ENCODE results near the gene HK1.
A peak's percentile ranks its signal among the peaks of the same experiment; 100 is the strongest.
"Not testable (repeated sequence)": the region's sequence is repeated elsewhere in the genome, so short reads cannot be mapped to it uniquely, and the experiment has no call there.

The HK1 gene

DNA sequence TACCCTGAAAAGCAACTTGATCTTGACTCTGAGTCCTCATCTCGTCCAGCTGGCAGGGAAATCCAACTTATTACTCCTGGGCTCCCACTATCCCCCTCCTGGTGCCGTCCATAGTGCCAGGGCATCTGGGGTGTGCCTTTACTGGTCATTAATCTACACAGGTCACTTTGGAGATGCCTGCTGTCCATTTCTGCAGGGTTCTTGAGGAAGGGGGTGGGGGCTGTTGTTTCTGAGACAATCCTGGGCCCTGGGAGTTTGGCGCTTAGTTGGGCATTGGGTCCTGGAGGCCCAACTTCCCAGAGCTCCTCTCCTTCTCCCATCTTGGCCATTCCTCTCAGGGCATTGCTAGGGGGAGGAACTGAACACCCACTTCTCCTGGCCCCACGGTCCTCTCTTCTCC, 144.4 kb downstream of the HK1 start:
- DNase-seq (ENCODE audit: low spot score), result no peak

DNA sequence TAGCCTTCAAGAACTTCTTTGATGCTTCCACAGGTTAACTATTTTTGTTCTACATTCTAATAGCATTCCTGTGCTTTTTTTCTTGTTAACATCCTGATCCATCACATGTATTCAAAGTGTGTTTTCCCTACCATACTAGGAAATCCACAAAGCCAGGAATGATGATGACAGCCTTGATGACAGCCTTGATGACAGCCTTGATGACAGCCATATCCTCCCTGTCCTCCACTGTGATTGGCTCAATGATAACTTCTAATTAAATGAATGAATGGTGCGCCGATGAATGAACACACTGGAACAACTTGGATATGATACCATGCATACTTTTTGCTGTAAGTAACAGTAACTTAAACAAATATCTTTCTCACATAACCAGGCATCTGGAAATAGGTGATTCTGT, 146.7 kb downstream of the HK1 start:
- DNase-seq (ENCODE audit: low spot score), result no peak

DNA sequence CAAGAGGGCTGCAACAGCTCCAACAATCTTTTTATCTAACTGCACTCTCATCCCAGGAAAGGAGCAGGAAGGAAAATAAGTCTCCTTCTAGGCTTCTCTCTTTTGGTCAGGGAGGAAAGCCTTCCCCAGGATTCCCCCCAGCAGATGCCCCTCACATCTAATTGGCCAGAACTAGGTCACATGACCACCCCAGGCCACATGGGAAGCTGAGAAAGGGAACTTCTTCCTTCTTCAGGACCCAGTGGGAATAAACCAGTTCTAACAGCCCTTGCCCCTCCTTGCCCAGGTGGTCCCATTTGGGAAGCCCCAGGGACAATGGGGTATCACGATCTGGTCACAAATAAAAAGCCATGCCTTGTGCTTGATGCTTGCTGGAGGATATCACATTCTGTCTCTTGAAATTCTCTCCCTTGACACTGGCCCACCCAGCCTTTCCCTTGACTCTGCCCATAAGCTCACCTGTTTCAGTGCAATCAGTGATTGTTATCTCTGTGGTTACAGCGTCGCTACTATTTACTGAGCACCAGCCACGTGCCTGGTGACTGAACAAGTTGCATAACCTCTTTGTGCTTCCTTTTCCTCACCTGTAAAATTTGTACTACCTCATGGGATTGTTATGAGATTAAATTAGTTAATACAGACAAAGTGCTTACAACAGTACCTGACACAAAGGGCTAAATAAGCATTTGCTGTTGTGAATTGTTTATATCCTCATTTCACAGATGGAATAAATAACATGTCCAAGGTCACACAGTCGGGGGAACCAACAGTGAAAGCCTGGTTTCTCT, 147.4 kb downstream of the HK1 start:
- no peak for DNase-seq (ENCODE audit: low spot score)

DNA sequence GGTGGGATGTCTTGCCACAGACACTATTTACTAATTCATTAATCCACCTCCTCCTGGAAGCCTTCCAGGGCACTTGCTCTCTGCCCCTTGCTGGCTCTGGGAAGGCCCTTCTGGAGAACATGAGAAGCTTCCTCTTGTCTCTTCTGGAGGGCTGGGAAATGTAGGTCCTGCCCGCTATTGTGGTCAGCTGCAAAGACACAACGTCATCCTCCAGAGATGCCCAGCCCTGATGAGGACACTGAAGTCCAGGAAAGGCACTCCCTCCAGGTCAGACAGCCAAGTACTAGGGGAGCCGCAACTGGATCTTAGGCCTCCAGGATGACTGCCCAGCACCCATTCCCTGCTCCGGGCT, 148.1 kb downstream of the HK1 start:
- no peak for DNase-seq (ENCODE audit: low spot score)

DNA sequence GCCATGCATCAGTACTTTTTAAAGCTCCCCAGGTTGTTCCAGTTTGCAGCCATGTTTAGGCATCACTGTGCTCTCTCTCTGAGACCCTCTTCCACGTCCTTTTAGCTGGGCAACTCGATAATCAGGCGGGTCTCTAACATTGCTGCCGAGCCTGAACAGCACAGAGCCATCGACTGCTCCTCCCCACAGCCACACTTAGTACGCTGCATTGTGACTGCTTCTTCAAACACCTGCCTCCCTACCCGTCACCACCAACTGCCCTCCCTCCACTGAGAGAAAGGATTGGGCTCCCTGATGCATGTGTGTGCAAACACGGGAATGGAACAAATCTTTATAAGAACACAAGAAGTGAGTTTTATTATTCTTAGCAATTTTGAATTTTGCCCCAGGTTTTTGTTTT, 149.9 kb downstream of the HK1 start:
- DNase-seq (ENCODE audit: low spot score), result no peak

DNA sequence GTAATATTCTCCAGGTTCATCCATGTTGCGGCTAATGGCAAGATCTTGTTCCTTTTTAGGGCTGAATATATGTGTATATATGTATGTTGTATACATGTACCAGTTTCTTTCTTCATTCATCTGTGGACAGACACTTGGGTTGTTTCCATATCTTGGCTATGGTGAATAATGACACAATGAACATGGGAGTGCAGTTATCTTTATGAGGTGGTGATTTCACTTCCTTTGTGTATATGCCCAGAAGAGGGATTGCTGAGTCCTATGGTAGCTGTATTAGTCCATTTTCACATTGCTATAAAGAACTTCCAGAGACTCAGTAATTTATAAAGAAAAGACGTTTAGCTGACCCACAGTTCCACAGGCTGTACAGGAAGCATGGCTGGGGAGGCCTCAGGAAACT, 155.9 kb downstream of the HK1 start:
- DNase-seq (ENCODE audit: low spot score), result no peak

DNA sequence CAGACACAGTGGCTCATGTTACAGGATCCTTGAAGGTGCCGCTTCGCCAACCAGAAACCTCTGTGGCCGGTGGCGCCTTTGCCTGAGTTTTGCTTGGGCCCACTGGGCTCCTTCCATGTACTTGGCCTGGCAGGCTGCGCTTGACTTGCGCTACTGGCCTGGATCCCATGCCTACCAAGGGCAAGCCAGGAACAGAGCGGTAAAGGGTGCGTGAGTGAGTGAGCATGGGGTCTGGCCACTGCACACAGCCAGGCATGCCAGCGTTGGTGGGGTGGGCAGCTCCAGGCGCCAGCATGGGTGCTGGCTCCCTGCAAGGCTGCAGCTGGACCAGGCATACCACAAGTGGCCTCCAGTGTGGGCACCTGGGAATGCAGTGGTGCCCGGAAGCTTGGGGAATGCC, 156.6 kb downstream of the HK1 start:
- DNase-seq (ENCODE audit: low spot score), result no peak

DNA sequence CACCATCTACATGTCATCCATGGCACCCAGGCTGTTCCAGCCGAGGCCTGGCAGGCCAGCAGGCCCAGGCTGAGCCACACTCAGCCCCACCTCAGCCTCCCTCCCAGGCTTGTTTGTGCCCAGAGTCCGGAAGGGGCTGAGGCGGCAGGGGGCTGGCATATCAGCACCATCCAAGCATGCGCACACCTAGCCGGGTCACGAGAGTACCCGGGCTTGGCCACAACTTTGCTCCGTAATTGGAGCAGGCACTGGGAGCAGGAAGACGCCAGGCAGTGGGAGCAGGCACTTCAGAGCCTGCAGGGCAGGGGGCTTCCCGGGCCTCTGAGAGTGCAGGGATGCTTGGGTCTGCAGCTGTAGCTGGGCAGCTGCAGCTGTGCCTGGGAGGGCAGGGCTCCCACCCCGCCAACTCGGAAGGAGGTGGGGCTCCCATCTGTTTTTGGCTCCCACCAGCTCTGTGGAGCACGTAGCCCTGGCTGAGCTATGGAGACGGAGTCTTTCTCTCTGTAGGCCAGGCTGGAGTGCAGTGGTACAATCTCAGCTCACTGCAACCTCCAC, 157.7 kb downstream of the HK1 start:
- no peak for DNase-seq (ENCODE audit: low spot score)

DNA sequence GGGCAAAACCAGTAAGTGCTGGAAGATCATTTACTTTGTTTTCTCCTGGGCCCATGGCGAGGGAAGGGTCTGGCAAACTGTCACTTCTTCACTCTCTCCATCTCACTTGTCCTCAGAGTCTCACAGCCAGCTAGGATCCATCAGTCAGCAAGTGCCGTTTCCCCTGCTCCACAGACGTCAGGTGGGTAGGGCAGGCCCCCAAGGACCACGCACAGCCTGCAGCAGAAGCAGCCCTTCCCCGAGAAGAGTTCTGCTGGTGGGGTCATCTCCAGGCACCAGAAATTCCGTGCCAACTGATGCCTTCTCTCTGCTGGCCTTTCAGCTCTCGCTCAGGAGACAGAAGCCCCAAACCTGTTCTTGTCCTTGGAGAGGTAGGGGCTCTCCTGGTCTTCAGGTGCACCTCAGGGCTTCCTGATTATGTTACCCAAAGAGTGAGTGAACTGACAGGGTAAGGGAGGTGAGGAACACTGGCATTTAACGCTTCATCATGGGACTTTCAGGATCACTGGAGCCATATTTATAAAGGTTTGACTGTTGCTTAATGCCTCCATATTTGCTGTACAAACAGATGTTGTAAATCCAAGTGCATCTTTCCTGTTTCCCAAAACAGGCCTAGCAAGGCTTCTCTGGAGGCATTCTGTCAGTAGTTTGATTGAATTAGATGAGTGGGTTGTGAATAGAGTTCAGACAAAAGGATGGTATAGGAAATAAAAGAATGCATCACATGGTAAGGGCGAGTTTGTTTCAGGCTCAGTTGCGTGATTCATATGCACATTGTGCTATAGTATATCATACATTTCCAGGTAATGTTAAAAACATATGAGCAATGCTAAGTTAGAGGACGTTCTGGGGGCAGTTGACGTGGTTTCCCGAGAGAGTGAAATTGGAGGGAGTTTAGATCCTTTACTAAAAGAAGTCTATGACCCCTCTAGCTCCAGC, 159.3 kb downstream of the HK1 start:
- no peak for DNase-seq (ENCODE audit: low spot score)

DNA sequence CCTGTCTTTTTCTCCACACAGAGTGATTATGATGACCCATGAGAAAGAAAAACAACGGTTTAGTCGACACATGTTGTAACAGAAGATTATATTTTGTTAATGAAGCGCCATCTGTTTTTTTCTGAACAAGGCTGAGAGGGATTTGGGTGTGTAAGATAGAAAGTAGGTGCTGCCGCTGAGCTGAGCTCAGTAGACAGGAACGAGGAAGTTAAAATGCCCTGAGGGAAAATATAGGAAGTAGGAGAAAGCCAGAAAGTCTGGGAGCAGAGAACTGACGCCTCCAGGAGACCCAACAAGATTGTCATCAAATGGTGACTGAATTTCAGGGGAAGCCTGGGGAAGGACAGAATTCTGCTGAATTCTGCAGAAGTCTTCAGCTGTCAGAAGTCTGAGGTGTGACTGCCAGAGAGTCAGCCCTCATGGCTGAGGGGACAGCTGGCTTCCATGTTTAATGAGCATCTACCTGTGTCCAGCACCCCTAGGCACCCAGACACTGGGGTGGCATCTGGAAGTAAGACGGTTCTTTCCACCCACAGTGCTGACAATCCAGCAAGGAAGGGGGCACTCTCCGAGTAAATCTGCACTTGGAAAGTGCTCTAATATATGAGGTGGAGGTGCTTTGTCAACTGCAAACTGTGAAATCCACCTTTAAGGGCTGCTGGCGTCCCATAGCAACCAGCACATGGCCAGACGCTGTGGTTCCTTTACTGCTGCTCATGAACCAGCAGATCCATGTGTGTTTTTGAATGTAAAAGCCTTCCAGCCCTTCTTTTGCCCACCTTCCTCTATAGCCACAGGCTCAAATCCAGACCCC, 160.4 kb downstream of the HK1 start:
- DNase-seq (ENCODE audit: low spot score), result peak; percentile 44

DNA sequence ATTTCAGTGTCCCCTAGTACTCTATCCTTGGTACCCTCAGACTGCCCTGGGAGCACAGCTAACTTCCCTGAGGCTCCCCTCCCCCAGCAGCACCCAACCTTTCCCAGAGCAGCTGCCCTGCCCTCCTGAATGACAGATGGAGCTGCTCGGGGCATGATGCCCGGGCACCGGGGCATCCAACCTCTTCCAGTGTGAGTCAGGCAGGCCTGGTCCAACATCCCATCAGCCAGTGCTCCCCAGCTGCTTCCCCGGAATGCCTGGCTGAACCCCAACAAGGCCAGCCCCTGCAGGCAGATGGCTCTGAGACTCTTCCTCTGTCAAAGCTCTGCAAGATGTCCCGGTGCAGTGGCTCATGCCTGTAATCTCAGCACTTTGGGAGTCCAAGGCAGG, 161.0 kb downstream of the HK1 start:
- DNase-seq (ENCODE audit: low spot score), result peak; percentile 78

DNA sequence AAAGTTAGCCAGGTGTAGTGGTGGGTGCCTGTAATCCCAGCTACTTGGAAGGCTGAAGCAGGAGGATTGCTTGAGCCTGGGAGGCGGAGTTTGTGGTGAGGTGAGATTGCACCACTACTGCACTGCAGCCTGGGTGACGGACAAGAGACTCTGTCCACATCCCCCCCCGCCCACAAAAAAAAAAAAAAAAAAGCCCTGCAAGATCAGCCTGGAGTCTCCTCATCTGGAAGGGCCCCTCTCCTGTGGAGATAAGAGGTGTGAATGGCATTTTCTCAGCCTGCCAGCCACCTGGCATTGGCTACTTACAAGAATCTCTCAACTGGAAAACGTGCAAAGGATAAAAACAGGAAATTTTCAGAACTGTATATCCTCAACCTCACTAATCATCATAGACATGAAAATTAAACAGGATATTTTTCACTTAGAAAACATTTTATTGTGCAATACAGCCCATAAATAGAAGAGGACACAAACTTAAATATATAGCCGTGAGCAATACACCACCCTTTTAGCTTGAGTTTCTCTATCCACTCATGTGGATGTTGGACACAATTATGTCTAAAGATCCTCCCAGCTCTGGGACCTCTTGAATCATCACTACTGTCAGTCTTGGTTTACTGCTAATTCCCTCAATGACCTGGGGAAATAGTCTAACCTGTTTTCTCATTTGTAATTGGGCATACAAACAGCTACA, 161.7 kb downstream of the HK1 start:
- peak; percentile 45 for DNase-seq (ENCODE audit: low spot score)

DNA sequence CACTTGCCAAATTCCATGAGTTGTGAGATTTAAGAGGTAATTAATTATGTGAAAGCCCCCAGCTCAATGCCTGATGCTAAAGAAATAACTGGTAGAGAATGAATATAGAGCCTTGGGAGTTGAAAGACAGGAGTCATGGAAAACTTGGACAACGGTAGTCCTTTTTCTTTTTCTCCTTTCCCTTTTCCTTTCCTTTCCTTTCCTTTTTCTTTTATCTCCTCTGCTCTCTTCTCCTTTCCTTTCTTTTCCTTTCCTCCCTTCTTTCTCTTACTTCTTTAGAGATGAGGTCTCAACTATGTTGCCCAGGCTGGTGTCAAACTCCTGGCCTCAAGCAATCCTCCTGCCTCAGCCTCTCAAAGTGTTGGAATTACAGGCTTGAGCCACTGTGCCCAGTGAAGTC, 165.1 kb downstream of the HK1 start:
- DNase-seq (ENCODE audit: low spot score), result no peak

DNA sequence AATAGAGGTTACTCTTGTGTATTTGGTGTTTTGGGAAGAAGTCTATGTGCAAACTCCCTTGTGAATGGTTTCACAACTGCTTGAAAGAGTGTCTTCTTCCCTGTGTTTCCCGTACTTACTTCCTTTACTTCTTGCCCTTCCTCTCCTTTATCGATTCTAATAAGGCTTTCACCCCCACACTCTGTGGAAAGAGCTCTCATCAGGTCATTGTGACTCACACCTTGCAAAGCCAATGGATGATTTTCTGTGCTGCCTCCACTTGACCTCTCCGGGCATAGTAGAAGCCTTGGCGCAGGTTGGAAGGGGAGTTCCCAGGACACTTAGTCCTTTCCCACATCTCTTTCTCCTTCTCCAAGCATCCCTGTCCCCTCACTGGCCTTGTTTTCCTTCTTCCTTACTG, 166.7 kb downstream of the HK1 start:
- DNase-seq (ENCODE audit: low spot score), result no peak

DNA sequence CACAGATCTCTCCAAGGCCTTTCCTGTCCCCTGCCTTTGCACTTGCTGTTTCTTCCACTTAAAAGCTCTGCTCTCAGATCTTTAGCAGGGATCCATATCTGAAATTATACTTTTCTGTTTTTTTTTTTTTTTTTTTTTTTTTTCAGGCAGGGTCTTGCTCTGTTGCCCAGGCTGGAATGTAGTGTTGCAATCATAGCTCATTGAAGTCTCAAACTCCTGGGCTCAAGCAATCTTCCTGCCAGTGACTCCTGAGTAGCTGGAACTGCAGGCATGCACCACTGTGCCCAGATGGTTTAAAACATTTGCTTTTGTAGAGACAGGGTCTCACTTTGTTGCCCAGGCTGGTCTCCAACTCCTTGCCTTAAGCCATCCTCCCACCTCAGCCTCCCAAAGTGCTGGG, 167.9 kb downstream of the HK1 start:
- no peak for DNase-seq (ENCODE audit: low spot score)

DNA sequence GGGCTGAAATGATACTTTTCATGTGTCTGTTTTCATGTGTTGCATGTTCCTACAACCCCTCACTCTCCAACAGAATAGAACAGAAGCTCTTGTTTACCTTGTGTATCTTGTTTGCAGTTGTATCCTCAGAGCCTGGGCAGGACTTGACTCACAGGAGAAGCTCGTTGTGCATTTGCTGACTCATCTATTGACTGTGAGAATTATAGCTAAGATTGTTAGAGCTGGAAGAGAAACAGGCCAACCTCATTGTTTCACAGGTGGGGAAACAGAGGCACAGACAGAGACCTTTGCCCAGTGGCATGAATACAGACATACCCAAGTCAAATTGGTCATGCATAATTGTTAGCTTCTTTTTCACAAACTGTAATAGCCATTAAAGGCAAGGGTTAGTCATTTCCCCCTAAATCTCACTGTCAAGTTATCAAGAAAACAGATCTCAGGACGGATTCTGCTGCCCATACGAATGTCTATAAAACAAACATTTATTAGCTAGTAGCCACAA, 168.4 kb downstream of the HK1 start:
- DNase-seq (ENCODE audit: low spot score), result peak; percentile 77

DNA sequence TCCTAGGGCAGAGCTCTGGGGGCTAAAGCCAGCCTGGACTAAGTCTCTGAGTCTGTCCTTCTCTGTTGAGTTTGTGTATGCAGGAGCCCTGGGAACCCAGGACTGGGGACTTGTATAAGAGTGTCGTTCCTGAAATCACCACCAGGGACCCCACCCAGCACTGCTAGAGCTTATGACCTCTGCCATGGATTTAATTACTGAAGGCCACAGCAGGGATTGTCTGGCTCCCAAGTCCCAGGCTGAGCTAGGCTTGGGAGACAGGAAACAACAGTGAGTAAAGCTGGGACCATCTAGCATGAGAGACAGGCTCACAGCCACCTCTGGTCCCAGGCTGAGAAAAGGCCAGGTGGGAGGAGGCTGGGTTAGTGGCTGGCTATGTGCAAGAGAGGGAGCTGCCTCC, 171.5 kb downstream of the HK1 start:
- peak; percentile 53 for DNase-seq (ENCODE audit: low spot score)

DNA sequence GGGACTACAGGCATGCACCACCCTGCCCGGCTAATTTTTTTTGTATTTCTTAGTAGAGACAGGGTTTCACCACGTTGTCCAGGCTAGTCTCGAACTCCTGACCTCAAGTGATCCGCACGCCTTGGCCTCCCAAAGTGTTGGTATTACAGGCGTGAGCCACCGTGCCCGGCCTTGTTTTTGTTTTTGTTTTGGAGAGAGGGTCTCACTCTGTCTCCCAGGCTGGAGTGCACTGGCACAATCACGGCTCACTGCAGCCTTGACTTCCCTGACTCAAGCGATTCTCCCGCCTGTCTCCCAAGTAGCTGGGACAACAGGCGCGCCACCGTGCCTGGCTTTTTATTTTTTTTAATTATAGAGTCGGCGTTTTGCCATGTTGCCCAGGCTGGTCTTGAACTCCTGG, 172.1 kb downstream of the HK1 start:
- not testable (repeated sequence) for DNase-seq (ENCODE audit: low spot score)

DNA sequence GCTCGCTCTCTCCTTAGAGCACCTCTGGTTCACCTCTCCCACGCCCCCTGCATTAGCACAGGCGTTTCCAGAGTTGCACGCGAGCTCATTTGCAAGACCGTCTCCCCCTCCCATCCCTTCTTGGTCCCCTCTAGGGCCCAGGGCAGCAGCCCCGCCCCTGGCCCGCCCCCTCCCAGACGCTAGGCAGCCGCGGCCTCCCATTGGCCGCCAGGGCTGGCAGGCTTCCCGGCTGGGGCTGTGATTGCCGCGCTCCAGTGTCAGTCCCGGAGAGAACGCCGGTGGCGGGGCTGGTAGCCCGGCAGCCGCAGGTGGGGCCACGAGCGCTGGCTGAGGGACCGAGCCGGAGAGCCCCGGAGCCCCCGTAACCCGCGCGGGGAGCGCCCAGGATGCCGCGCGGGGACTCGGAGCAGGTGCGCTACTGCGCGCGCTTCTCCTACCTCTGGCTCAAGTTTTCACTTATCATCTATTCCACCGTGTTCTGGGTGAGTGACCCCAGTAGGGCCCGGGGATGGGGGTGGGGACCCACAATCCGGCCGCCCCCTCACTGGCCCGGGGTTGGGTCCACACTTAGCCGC, 173.0 kb downstream of the HK1 start, which contains the start of gene TSPAN15:
TSPAN15 (plus strand) TSS at position 257 of the 575 bp plus-strand sequence; CDS start at position 387, 130 bp downstream.
- peak; percentile 81 for DNase-seq (ENCODE audit: low spot score)

Data from AG08395 (cell line).